Measurements from ENCODE around the gene ST6GAL1. TPM values are rescaled to one million over a fixed set of nuclear protein-coding genes. Genes with fewer than 3 reads are reported as not detected.

Gene ST6GAL1
- total RNA-seq, 1 donor from 2014 or later = 156 TPM

DNA sequence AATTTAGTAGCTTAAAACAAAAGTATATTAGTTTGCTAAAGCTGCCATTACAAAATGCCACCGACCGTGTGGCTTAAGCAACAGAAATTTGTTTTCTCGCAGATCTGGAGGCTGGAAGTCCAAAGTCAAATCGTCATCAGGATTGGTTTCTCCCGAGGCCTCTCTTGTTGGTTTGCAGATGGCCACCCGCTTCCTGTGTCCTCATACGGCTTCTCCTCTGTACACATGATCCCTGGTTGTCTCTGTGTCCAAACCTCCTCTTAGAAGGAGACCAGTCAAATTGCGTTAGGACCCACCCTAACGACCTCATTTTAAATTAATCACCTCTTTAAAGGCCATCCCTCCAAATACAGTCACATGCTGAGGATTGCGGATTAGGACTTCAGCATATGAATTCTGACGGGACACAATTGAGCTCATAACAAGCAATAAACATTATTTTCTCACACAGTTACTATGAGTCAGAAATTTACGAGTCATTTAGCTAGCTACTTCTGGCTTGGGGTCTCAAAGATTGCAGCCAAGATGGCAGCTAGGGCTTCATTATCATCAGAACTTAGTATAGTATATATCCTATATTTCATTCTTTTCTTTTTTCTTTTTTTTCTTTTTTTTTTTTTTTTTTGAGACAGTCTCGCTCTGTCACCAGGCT, 150.6 kb downstream of the ST6GAL1 start:
- no peak overlapping the region for H3K27ac Mint-ChIP-seq (ENCODE audit: unreplicated experiment)

DNA sequence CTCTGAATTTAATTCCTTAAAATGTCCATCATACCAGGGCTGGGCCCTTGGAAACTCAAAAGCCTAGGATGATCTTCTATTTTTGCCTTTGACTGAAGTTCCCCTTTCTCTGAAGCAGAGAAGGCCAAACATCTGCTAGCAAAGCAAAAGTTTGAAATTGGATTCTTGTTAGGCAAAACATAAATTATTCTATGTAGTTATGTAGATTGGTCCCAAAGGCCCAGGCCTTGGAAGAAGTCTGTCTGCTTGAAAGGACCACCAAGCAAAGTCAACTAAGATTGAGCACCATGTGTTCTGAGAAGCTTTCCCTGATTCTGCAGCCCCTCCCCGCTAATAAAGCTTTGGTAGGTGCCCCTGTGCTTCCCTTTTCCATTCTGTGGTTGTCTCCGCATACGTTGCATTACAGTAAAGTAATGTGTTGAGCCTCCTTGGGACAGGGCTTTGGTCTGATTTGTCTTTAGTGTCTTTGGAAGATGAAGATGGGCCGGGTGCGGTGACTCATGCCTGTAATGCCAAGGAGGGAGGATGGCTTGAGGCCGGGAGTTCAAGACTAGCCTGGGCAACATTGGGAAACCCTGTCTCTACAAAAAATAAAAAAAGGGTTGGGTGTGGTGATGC, 152.5 kb downstream of the ST6GAL1 start:
- no peak overlapping the region for H3K4me3 Mint-ChIP-seq (ENCODE audit: unreplicated experiment)
- H3K4me1 Mint-ChIP-seq (ENCODE audit: low read depth, unreplicated experiment) = no peaks in the 10 kb centered on the region
- no peaks in the 10 kb centered on the region for H3K36me3 Mint-ChIP-seq (ENCODE audit: unreplicated experiment)
- TF ChIP-seq, protein P1, sequence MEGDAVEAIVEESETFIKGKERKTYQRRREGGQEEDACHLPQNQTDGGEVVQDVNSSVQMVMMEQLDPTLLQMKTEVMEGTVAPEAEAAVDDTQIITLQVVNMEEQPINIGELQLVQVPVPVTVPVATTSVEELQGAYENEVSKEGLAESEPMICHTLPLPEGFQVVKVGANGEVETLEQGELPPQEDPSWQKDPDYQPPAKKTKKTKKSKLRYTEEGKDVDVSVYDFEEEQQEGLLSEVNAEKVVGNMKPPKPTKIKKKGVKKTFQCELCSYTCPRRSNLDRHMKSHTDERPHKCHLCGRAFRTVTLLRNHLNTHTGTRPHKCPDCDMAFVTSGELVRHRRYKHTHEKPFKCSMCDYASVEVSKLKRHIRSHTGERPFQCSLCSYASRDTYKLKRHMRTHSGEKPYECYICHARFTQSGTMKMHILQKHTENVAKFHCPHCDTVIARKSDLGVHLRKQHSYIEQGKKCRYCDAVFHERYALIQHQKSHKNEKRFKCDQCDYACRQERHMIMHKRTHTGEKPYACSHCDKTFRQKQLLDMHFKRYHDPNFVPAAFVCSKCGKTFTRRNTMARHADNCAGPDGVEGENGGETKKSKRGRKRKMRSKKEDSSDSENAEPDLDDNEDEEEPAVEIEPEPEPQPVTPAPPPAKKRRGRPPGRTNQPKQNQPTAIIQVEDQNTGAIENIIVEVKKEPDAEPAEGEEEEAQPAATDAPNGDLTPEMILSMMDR (IDR thresholded peaks at IDR 0.05; ENCODE audit: partially characterized antibody, unreplicated experiment) = no peak
- no peak overlapping the region for H3K27ac Mint-ChIP-seq (ENCODE audit: unreplicated experiment)
- DNase-seq = no peak
- H3K9me3 Mint-ChIP-seq (ENCODE audit: unreplicated experiment) = peaks cover 4% of the 10 kb centered on the region
- H3K27me3 Mint-ChIP-seq (ENCODE audit: unreplicated experiment) = no peaks in the 10 kb centered on the region

More for the DNA sequence above, 150.6 kb downstream of the ST6GAL1 start:
- H3K36me3 Mint-ChIP-seq (ENCODE audit: unreplicated experiment) = peaks cover 4% of the 10 kb centered on the region
- no peak overlapping the region for H3K4me3 Mint-ChIP-seq (ENCODE audit: unreplicated experiment)
- no peaks in the 10 kb centered on the region for H3K27me3 Mint-ChIP-seq (ENCODE audit: unreplicated experiment)
- peaks cover 3% of the 10 kb centered on the region for H3K4me1 Mint-ChIP-seq (ENCODE audit: low read depth, unreplicated experiment)
- TF ChIP-seq, protein P1 (IDR thresholded peaks at IDR 0.05; ENCODE audit: partially characterized antibody, unreplicated experiment) = no peak
- H3K9me3 Mint-ChIP-seq (ENCODE audit: unreplicated experiment) = peaks cover 8% of the 10 kb centered on the region
- DNase-seq = no peak

DNA sequence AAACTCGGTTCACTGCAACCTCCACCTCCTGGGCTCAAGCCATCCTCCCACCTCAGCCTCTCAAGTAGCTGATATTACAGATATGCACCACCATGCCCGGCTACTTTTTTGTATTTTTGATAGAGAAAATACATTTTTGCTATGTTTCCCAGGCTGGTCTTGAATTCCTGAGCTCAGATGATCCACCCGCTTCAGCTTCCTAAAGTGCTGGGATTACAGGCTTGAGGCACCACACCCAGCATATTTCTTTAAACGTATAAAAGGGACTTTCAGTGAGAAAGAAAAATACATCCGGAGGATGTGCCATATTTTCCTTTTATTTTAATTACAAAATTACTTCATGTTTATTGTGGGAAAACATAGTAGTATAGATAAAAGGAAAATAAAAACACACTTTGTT, 153.8 kb downstream of the ST6GAL1 start:
- no peaks in the 10 kb centered on the region for H3K4me1 Mint-ChIP-seq (ENCODE audit: low read depth, unreplicated experiment)
- H3K9me3 Mint-ChIP-seq (ENCODE audit: unreplicated experiment) = peaks cover 4% of the 10 kb centered on the region
- H3K27ac Mint-ChIP-seq (ENCODE audit: unreplicated experiment) = no peak overlapping the region
- H3K27me3 Mint-ChIP-seq (ENCODE audit: unreplicated experiment) = no peaks in the 10 kb centered on the region
- no peak for DNase-seq
- peaks cover 7% of the 10 kb centered on the region for H3K36me3 Mint-ChIP-seq (ENCODE audit: unreplicated experiment)
- no peak overlapping the region for H3K4me3 Mint-ChIP-seq (ENCODE audit: unreplicated experiment)
- TF ChIP-seq, protein P1 (IDR thresholded peaks at IDR 0.05; ENCODE audit: partially characterized antibody, unreplicated experiment) = no peak

DNA sequence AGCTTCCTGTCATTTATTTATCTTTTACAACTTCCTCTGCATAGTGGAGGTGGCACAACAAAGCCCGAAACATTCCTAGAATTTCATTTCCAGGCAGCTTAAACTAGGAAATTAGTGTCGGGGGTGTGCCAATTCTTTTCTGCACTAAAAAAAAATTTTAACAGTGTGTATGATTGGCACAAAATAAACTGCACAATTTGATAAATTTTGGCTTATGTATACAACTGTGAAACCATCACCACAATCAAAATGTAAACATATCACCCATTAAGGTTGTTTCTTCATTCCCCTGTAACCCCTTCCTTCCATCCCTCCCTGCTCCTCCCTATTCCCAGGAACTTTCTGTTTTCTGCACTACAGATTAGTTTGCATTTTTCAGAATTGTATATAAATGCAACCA, 154.3 kb downstream of the ST6GAL1 start:
- no peak for DNase-seq
- H3K4me3 Mint-ChIP-seq (ENCODE audit: unreplicated experiment) = no peak overlapping the region
- TF ChIP-seq, protein P1 (IDR thresholded peaks at IDR 0.05; ENCODE audit: partially characterized antibody, unreplicated experiment) = no peak
- H3K9me3 Mint-ChIP-seq (ENCODE audit: unreplicated experiment) = peaks cover 4% of the 10 kb centered on the region
- H3K36me3 Mint-ChIP-seq (ENCODE audit: unreplicated experiment) = peaks cover 12% of the 10 kb centered on the region
- no peaks in the 10 kb centered on the region for H3K27me3 Mint-ChIP-seq (ENCODE audit: unreplicated experiment)
- H3K4me1 Mint-ChIP-seq (ENCODE audit: low read depth, unreplicated experiment) = no peaks in the 10 kb centered on the region
- H3K27ac Mint-ChIP-seq (ENCODE audit: unreplicated experiment) = no peak overlapping the region

DNA sequence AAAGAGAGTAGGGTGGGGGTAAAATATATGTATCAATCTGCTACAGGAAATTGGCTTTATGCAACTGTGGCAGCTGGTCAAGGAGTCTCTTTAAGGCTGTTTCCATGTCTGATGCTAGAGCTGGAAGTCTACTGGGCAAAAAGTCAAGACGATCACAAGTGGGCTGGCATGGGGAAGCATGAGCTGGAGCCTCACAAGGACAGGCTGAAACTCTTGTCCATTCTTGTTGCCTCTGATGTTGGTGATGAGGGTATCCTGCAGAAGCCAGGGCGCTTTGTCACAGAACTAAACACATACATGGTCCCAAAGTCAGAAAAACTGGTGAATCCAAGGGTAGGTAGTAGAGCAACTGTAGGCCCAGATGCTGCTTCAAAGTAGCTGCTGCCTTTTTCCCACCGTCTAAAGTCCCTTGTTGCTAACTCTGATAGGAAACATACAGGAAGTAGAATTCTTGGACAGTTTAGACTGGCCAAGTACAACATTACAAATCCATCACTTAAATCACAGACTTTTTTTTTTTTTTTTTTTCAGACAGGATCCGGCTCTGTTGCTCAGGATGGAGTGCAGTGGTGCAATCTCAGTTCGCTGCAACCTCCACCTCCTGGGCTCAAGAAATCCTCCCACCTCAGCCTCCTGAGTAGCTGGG, 154.8 kb downstream of the ST6GAL1 start:
- no peaks in the 10 kb centered on the region for H3K4me1 Mint-ChIP-seq (ENCODE audit: low read depth, unreplicated experiment)
- H3K27me3 Mint-ChIP-seq (ENCODE audit: unreplicated experiment) = no peaks in the 10 kb centered on the region
- H3K9me3 Mint-ChIP-seq (ENCODE audit: unreplicated experiment) = peaks cover 4% of the 10 kb centered on the region
- H3K36me3 Mint-ChIP-seq (ENCODE audit: unreplicated experiment) = peaks cover 12% of the 10 kb centered on the region
- no peak for DNase-seq
- no peak overlapping the region for H3K27ac Mint-ChIP-seq (ENCODE audit: unreplicated experiment)
- TF ChIP-seq, protein P1 (IDR thresholded peaks at IDR 0.05; ENCODE audit: partially characterized antibody, unreplicated experiment) = no peak
- no peak overlapping the region for H3K4me3 Mint-ChIP-seq (ENCODE audit: unreplicated experiment)
